ENCODE results near the gene USP53.

GRCh38 chr4:119190354-119190753, 22.2 kb upstream of the USP53 start:
- no peak for TF ChIP-seq TP53 (CRISPR knock-in tag; IDR thresholded peaks at IDR 0.05)
- no peak for TF ChIP-seq CHD4 (IDR thresholded peaks at IDR 0.05; ENCODE audit: borderline replicate concordance)
- TF ChIP-seq CTCF (IDR thresholded peaks at IDR 0.05), result no peak
- no peak for TF ChIP-seq POLR2A (IDR thresholded peaks at IDR 0.05; ENCODE audit: low read length)
- no peak for TF ChIP-seq ZFP36 (IDR thresholded peaks at IDR 0.05; ENCODE audit: borderline replicate concordance, partially characterized antibody)
- TF ChIP-seq, protein P1, sequence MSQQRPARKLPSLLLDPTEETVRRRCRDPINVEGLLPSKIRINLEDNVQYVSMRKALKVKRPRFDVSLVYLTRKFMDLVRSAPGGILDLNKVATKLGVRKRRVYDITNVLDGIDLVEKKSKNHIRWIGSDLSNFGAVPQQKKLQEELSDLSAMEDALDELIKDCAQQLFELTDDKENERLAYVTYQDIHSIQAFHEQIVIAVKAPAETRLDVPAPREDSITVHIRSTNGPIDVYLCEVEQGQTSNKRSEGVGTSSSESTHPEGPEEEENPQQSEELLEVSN (IDR thresholded peaks at IDR 0.05; ENCODE audit: borderline replicate concordance, low read depth), result no peak
- TF ChIP-seq RAD21 (conservative IDR thresholded peaks at IDR 0.05 in 1 of 2, IDR thresholded peaks at IDR 0.05 in 1 of 2), result no peak
- TF ChIP-seq ZSCAN20 (CRISPR knock-in tag; IDR thresholded peaks at IDR 0.05), result no peak
- TF ChIP-seq NR3C1 (IDR thresholded peaks at IDR 0.05), result no peak
- TF ChIP-seq RARB (CRISPR knock-in tag; IDR thresholded peaks at IDR 0.05), result no peak
- TF ChIP-seq ELK1 (IDR thresholded peaks at IDR 0.05; ENCODE audit: low read depth, low read length), result no peak
- TF ChIP-seq KDM1A (IDR thresholded peaks at IDR 0.05; ENCODE audit: low read depth), result no peak
- TF ChIP-seq KDM5A (IDR thresholded peaks at IDR 0.05), result no peak

All from A549 (cell line).